Lower leg skin (tissue), 3 donors: Measurements from ENCODE around the gene PERM1.

Experiments
- CTCF ChIP-seq, 3 donors: fragments of 450-650 bp; IDR thresholded peaks; one replicate each; pipeline ENCODE4 v1.5.1; 2016; ENCODE audit warnings: antibody characterized with exemption in 3 of 3, mild to moderate bottlenecking in 3 of 3, moderate library complexity in 2 of 3
- POLR2A ChIP-seq, 2 donors: fragments of 450-650 bp; IDR thresholded peaks; one replicate each; pipeline ENCODE4 v1.6.1; 2016 to 2017; ENCODE audit warnings: antibody characterized with exemption in 2 of 2, mild to moderate bottlenecking in 1 of 2, moderate library complexity in 1 of 2

GRCh38 chr1:981955-982558, at the start of gene PERM1:
- TF ChIP-seq CTCF (IDR thresholded peaks at IDR 0.05) (no peak), POLR2A (IDR thresholded peaks at IDR 0.05) (no peak)
